Hepatocyte (in vitro differentiated cells): Measurements from ENCODE around the gene CCDC88C.

ENCODE experiments used
- CTCF ChIP-seq: fragments of 200-600 bp; sonication (generic); IDR thresholded peaks from 2 replicates; pipeline ENCODE4 v1.5.1; 2016; ENCODE audit warnings: antibody characterized with exemption, mild to moderate bottlenecking; ENCODE audit not compliant: poor library complexity
- EZH2 ChIP-seq: fragments of 200-600 bp; sonication (generic); IDR thresholded peaks from 2 replicates; pipeline ENCODE4 v1.6.1; 2016; ENCODE audit warnings: antibody characterized with exemption, mild to moderate bottlenecking, borderline replicate concordance

- TF ChIP-seq CTCF (no peak), EZH2 (no peak)
Observed at GRCh38 chr14:91332171-91332985, 85.2 kb downstream of the CCDC88C start.
